ENCODE measurements around the gene INTS11.

The INTS11 gene

DNA sequence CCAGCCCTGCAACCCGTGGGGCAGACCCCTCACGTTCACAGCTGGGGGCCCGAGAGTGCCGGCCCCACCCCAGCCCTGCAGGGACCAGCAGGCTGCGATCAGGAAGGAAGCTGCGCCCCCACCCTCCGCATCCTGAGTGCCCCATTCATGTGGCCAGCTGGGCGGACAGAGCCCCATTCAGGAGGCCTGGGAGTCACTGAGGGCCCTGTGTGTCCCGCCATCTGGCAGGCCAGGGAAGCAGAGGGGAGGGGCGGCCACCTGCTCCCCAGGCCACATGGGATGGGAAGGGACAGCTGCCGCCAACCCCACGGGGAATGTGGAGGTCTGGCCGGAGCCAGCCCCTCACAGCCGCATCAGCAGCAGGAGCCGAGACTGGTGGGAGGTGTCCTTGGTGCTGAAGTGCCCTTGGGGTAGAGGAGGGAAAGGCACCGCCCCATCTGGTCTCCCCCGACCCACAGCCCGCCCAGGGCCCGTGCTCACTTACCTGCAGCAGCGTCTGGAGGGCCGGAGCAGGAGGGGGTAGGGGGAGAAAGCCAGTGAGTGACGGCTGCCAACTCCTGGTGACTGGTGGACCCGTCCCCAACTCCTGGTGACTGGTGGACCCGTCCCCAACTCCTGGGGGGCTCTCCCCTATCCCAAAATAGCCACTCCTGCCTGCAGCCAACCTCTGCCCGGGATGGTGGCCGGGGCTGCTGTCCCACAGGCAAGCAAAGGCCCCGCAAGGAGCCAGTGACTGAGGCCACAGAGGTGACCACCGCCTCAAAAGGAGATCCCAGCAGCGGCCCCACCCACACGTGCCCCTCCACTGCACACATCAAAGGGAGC lies 25.4 kb downstream of the INTS11 start:
- no peak for DNase-seq

DNA sequence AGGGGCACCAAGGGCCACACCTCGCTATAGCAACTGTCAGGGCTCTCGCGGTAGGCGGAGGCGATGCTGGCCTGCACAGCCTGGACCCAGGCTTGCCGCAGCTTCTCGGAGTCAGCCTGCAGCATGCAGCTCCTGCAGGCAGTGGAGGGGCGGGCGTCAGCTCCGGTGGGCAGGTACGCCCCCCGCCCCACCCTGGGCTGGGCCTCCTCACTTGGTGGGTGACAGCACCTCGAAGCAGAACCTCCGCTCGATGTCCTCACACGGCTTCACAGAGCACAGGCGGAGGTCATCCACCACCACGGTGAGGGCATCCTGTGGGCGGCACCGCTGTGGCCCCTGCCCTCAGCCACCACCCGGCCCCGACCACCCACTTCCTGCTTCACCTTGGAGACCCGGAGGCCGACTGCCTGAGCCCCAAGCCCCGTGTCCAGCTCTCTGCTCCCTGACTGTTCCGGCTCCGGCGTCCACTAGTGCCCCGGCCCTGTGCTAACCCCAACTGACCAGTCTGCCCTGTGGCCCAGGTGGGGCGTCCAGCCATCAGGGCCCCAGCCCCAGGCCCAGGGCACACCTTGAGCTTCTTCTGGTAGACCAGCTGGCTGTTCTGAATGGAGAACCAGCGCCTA lies 26.5 kb downstream of the INTS11 start:
- DNase-seq: no peak

DNA sequence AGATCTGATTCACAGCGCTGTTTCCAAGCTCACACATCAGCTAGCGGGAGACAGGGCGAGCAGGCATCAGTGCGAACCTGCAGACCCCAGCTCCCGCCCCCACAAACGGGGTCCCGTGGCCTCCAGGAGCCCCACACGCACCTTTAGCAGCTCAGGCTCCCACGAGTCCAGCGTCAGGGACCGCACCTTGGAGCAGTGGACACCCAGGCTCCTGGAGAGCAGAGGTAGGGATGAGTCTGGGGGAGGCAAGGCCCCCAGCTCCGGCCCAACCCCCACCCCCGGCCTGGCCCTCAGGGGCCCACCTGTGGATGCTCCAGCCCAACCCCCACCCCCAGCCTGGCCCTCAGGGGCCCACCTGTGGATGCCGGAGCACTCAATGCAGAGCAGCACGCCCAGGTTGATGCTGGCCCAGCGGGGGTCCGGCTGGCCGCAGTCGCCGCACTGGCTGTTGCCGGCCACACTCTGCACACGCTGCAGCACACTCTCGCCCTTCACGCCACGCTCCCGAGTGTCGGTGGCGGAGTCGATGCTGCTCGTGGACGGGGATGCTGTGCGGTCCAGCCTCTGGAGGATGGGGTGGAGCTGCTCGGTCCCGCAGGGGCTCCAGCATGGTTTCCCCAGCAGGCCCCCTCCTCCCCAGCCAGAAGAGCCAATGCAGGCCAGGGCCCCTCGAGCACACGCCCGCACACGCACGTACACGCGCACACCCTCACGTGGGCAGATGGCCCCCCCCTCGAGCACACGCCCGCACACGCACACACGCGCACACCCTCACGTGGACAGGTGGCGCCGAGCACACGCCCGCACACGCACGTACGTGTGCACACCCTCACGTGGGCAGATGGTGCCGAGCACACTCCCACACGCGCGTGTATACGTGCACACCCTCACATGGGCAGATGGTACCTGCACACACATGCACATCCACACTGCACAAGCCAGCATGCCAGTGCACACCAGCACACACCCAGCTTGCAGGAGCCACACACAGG lies 28.1 kb downstream of the INTS11 start:
- no peak for DNase-seq

DNA sequence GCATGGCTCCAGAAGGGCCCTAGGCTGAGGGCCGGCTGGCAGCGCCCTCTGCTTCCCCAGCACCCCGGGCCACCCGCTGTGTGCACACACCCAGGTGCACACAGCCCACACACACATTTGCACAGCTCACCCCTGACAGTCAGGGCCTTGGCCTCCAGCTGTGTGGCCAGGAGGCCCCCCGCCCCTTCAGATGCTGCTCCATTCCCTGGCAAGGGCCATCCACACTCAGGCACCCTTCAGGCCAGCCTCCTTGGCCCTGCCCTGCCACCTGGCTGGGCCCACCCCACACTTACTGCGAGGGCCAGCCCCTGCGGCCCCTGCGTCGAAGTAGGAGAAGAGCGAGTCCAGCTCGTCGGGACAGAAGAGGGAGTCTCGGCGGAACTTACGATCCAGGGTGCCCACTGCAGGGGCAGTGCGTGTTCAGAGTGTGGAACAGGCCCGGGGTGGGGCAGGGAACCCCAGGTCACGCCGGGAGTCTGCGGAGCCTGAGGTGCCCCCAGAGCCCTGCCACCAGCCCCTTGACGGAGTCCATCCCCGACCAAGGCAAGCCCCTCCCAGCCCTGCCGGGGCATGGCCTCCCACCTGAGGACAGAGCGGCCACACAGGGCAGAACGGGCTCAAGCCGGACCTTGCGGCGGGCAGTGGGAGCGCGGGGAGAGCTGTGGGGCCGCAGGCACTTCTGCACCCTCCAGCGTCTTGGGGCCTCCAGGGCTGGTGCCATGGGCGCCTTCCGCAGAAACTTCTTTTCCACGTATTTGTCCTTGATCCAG lies 29.1 kb downstream of the INTS11 start:
- DNase-seq: no peak

DNA sequence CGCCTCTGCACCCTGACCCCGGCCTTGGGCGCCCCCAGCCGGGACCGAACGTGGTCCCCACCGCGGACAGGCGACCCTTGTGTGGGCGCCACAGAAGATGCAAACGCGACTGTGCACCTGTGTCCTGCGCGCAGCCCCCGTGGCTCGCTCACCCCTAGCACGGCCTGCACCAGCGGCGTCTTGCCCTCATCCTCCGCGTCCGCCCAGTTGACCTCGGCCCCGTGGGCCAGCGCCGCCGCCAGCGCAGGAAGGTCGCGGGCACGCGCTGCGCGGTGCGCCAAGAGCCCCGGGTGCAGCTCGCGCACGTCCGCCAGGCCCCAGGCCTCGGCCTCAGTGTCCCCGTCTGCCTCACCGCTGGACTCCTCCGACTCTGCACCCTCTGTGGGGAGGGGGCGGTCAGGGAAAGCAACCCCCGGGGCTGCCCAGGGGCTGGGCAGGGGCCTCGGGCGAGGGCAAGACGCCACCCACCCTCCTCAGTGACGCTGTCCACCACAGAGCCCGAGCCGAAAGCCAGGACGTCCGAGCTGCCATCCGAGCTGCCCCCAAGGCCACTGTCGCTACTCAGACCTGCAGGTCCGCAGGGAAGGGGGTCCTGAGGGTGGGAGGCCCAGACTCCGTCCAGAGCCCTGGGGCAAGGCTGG lies 30.1 kb downstream of the INTS11 start:
- DNase-seq: no peak

DNA sequence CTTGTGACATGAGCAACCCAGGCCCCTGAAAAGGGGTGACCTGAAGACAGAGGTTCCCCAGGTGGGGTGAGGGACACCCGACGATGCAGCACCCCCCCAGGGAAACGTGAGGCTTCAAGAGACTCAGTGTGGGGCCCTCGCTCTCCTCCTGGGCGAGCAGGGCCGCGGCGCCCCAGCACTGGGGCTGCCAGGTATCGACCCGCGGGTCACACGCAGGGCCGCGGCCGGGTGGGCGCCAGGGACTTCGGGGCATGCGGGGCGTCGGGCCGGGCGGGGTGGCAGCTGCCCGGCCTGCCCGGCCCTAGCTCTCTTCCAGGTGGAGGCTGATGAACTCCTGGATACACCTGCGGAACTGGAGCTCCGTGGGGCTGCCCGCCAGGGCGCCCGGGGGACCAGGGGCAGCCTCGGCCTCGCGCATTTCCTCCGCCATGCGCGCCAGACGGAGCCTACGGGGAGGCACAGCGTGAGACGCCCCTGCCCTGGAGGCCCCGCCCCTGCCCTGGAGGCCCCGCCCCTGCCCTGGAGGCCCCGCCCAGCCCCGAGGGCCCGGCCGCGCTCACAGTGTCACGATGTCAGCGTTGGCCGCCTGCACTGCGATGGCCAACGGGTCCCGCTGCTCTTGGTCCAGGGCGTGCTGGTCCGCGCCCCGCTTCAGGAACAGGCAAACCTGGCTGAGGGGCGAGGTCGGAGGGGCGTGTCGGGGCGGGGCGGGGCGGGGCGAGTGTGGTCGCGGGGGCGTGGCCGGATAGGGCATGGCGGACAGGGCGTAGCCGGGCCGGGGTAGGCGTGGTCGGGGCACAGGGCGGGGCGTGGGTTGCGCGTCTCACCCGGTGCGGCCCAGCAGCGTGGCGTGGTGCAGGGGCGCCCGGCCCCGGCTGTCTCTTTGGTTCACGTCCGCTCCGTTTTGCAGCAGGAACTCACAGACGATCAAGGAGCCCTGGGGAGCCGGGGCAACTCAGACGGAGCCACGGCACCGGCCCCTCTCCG lies 30.9 kb downstream of the INTS11 start:
- no peak for DNase-seq

DNA sequence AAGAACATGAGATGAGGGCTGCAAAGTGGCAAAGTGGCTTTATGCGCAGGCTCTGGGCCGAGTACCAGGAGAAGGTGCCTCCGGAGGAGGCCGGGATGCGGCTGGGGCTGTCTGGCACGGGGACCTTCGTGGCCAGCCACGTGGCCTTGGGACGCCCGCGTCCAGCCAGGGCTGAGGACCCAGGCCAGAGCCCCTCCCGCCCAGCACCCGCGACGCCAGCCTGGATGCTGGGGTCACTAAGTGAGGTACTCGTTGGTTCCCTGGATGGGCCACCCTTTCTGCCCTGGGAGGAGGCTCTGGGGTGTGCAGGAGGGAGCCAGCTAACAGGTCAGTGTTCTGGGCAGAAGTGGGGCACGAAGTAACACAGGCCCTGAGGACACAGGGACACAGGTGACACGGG lies 31.6 kb downstream of the INTS11 start:
- DNase-seq: no peak

DNA sequence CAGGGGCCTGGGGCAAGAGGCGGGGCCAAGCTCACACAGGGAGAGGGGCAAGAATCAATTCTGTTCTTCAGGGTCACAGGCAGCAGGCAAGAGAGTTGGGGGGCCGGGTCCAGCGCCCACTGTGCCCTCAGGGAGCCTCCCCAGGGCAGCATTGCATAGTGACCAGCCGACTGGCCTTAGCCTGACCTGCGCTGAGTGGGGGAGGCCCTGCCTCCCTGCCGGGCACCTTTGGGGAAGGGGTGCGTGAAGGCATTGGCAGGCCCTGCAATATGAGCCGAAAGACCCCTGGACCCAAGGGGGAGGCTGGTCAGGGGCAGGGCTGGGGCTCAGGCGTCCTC lies 32.0 kb downstream of the INTS11 start:
- no peak for DNase-seq

DNA sequence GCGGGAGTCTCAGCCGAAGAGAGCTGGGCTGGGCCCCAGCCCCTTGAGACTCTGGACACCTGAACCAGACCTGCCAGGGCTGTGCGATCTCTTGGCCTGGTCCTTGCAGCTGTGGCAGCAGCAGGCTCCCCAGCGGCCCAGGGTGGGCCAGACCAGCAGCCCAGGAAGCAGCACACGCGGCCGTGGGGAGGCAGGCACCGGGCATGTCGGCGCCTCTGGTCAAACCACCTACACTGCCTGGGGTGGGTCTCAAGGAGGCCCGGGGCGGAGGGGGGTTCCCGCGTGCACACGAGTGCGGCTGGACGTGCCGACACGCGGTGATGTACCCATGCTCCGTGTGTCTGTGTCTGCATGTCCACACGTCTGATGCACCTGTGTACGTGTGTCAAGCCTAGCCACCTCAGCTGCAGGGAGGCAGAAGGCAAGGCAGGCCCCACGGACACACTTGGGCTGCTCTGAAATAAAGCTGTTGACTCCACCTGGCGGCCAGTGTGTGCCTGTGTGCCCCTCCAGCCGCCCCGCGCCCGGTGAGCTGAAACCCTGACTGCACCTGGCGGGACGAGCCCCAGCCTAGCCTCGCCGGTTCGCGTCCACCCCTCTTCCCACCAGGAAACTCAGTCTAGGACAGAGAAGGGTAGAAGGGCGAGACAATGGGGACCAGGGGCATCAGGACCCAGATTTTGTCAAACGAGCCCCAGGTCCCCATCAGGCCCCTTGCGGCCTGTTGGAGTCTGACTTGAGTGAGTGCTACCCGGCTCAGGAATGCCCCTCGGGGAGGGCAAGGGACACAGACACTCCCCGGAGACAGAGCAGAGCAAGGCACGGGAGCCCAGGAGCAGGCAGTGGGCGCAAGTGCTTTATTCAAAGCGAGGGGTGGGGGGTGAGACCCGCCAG lies 32.7 kb downstream of the INTS11 start:
- no peak for DNase-seq

DNA sequence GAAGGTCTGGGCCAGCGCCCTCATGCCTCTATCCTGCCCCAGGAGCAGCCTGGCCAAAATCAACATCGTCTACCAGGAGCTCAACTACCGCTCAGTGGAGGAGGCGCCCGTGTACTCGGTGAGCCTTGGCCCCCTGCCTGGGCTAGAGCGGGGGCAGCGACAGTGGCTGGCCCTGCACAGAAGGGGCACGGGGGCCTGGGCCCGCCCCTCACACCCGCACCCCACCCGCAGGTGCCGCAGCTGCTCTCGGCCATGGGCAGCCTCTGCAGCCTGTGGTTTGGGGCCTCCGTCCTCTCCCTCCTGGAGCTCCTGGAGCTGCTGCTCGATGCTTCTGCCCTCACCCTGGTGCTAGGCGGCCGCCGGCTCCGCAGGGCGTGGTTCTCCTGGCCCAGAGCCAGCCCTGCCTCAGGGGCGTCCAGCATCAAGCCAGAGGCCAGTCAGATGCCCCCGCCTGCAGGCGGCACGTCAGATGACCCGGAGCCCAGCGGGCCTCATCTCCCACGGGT lies 33.4 kb downstream of the INTS11 start:
- DNase-seq: no peak

DNA sequence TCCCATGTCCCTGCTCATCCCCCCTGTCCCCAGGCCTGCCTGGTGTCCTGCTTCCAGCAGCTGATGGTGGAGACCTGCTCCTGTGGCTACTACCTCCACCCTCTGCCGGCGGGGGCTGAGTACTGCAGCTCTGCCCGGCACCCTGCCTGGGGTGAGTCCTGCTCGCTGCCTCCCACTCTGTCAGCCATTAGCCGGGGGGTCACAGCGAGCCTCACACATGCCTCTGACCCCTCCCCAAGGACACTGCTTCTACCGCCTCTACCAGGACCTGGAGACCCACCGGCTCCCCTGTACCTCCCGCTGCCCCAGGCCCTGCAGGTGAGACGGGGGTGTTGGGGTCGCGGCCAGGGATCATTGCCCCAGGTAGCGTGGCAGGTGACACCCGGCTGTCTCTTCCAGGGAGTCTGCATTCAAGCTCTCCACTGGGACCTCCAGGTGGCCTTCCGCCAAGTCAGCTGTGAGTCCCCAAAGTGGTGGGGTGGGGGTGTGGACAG lies 34.2 kb downstream of the INTS11 start:
- DNase-seq: no peak

DNA sequence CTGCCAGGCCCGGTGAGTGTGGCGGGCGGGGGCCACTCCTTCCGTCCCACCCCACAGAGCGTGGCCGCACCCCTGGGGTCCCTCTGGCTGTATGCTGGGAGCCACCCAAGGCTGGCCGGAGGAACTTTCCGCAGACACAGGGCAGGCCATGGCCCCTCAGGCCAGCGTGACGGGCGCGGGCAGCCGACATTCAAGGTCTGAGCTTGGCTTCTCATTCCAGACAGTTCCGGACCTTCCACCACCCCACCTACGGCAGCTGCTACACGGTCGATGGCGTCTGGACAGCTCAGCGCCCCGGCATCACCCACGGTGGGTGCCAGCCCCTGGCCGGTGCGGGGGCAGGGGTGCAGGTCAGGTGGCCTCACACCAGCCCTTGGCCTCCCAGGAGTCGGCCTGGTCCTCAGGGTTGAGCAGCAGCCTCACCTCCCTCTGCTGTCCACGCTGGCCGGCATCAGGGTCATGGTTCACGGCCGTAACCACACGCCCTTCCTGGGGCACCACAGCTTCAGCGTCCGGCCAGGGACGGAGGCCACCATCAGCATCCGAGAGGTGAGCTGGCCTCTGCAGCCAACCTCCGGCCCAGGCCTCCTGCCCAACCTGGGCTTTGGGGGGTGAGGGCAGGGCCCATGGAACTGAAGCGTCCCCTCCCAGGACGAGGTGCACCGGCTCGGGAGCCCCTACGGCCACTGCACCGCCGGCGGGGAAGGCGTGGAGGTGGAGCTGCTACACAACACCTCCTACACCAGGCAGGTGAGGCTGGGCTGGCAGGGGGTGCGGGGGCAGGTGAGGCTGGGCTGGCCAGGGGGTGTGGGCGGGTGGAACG lies 37.0 kb downstream of the INTS11 start:
- no peak for DNase-seq

DNA sequence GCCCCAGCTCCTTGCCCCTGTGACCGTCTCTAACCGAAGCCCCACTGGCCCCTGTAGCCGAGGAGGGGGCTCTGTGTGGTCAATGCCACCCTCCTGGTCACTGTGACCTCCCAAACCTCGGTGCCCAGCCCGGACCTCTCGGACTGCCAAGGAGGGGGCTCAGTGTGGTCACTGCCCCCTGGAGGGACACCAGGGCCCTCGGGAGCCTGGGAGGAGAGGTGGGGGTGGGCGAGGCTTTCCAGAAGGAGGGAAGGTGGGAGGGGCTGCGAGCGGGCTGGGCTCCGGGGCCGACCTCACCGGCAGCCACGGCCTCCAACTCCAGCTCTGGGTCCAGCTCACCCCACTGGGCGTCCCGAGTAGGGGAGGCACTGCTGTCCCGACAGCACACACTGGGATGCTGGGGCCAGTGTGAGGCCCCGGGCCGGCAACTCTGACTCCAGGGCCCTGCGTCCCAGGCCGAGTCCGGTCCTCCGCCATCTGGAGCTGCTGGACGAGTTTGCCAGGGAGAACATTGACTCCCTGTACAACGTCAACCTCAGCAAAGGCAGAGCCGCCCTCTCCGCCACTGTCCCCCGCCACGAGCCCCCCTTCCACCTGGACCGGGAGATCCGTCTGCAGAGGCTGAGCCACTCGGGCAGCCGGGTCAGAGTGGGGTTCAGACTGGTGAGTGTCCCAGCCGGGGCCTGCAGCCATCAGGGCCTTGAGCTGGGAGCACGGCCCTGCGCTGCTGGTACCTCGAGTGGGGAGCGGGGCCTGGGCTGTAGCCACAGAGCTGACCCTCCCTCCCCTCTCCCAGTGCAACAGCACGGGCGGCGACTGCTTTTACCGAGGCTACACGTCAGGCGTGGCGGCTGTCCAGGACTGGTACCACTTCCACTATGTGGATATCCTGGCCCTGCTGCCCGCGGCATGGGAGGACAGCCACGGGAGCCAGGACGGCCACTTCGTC lies 37.9 kb downstream of the INTS11 start:
- no peak for DNase-seq

DNA sequence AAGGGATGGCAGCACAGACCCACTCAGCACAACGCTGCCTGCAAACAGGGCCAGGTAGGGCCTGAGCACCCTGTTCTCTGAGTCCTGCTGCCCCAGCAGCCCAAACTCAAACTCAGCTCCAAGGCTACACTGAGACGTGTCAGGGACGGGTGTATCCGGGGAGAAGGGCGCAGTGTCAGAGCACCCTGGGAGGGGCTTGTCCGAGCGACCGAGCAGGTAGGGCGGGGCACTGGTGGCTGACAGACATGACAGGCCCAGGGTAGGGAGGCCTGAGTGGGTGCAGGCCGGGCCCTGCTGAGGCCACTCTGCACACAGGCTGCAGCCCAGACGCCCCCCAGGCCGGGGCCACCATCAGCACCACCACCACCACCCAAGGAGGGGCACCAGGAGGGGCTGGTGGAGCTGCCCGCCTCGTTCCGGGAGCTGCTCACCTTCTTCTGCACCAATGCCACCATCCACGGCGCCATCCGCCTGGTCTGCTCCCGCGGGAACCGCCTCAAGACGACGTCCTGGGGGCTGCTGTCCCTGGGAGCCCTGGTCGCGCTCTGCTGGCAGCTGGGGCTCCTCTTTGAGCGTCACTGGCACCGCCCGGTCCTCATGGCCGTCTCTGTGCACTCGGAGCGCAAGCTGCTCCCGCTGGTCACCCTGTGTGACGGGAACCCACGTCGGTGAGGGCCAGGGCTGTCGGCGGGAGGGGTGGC lies 38.7 kb downstream of the INTS11 start:
- DNase-seq: no peak

DNA sequence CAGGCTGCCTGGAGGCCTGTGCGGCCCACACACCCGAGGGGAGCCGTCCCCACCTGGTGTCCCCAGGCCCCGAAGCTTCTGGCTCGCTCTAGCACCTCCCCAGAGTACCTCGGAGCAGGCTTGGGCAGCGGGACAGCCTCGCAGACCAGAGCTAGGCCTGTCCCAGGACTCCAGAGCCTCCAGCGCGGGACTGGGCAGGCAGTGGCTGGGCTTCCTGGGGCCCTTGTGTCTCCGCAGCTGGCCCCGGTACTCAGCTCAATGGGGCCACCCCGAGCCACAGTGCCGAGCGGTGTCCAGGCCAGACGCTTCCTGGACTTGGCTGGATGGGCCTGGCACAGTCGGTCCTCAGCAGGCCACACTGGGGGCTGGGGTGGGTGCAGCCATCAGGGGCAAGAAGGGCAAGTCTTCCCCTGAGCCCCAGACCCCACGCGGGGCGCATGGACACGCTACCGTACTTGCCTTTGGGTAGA lies 39.3 kb downstream of the INTS11 start:
- no peak for DNase-seq

Measured in GF-D8 (cell line).